GM12878 (cell line): ENCODE results near the gene GNB5. TPM values are rescaled to one million over a fixed set of nuclear protein-coding genes. Genes with fewer than 3 reads are reported as not detected.

Experiments used
- BCL3 ChIP-seq: IDR thresholded peaks from 2 replicates; pipeline ENCODE4 v1.6.1; 2011; ENCODE audit warnings: borderline replicate concordance, low read depth, mild to moderate bottlenecking, moderate library complexity, low read length; ENCODE audit not compliant: insufficient read depth, poor library complexity, severe bottlenecking
- BHLHE40 ChIP-seq, 2 experiments: fragments of 450-650 bp in 1 of 2; IDR thresholded peaks; 2 replicates each; pipeline ENCODE4 v1.6.1; 2011 to 2017; ENCODE audit warnings: low read depth in 2 of 2, borderline replicate concordance in 1 of 2, improper control_type of control experiment in 1 of 2, low read length in 1 of 2, mild to moderate bottlenecking in 1 of 2
- ETV6 ChIP-seq, 2 experiments: fragments of 450-650 bp in 1 of 2; IDR thresholded peaks in 1 of 2; conservative IDR thresholded peaks in 1 of 2; 2 replicates each; pipeline ENCODE4 v1.6.1; 2014; ENCODE audit warnings: antibody characterized with exemption in 1 of 2, borderline replicate concordance in 1 of 2, low read depth in 1 of 2, mild to moderate bottlenecking in 1 of 2, moderate library complexity in 1 of 2
- IKZF2 ChIP-seq, 2 experiments: fragments of 450-650 bp; IDR thresholded peaks; 2 replicates each; pipeline ENCODE4 v1.6.1; 2017; ENCODE audit warnings: mild to moderate bottlenecking in 2 of 2, moderate library complexity in 2 of 2
- IRF4 ChIP-seq: IDR thresholded peaks from 2 replicates; pipeline ENCODE4 v1.6.1; 2011; ENCODE audit warnings: low read depth, low read length
- JUND ChIP-seq: IDR thresholded peaks from 2 replicates; pipeline ENCODE4 v1.6.1; 2012; ENCODE audit warnings: low read depth, mild to moderate bottlenecking, low read length, improper control_type of control experiment, moderate library complexity
- KLF5 ChIP-seq: fragments of 450-650 bp; IDR thresholded peaks from 2 replicates; pipeline ENCODE4 v1.6.1; 2014; ENCODE audit warnings: mild to moderate bottlenecking; ENCODE audit not compliant: partially characterized antibody
- MEF2B ChIP-seq: fragments of 450-650 bp; IDR thresholded peaks from 2 replicates; pipeline ENCODE4 v1.6.1; 2018; ENCODE audit warnings: mild to moderate bottlenecking, moderate library complexity; ENCODE audit not compliant: partially characterized antibody, poor library complexity, severe bottlenecking
- PML ChIP-seq: IDR thresholded peaks from 2 replicates; pipeline ENCODE4 v1.6.1; 2012; ENCODE audit warnings: low read length, inconsistent platforms
- POLR2AphosphoS5 ChIP-seq: IDR thresholded peaks from 2 replicates; pipeline ENCODE4 v1.6.1; 2011; ENCODE audit warnings: mild to moderate bottlenecking, low read length, inconsistent platforms
- RB1 ChIP-seq: fragments of 450-650 bp; formaldehyde crosslinking; IDR thresholded peaks from 2 replicates; pipeline ENCODE4 v1.6.1; 2017; ENCODE audit warnings: mild to moderate bottlenecking, borderline replicate concordance
- REST ChIP-seq: IDR thresholded peaks from 2 replicates; pipeline ENCODE4 v1.6.1; 2012; ENCODE audit warnings: mild to moderate bottlenecking, low read depth, low read length
- SREBF1 ChIP-seq: IDR thresholded peaks from 2 replicates; pipeline ENCODE4 v1.6.1; 2012; ENCODE audit warnings: mild to moderate bottlenecking, low read length
- SUZ12 ChIP-seq: fragments of 200-600 bp; sonication (generic); IDR thresholded peaks from one replicate; pipeline ENCODE4 v1.6.1; 2018; ENCODE audit warnings: antibody characterized with exemption, mild to moderate bottlenecking; ENCODE audit not compliant: unreplicated experiment
- YBX1 ChIP-seq: fragments of 450-650 bp; IDR thresholded peaks from 2 replicates; pipeline ENCODE4 v1.6.1; 2016; ENCODE audit warnings: antibody characterized with exemption
- YY1 ChIP-seq: IDR thresholded peaks from 2 replicates; pipeline ENCODE4 v1.6.1; 2011; ENCODE audit warnings: low read depth, mild to moderate bottlenecking, low read length
- ZBED1 ChIP-seq: IDR thresholded peaks from 2 replicates; pipeline ENCODE4 v1.6.1; 2016; ENCODE audit warnings: borderline replicate concordance
- ZBTB33 ChIP-seq: fragments of 450-650 bp; IDR thresholded peaks from 2 replicates; pipeline ENCODE4 v1.6.1; 2017; ENCODE audit warnings: mild to moderate bottlenecking
- ZNF217 ChIP-seq: fragments of 450-650 bp; IDR thresholded peaks from 2 replicates; pipeline ENCODE4 v1.6.1; 2017; ENCODE audit warnings: antibody characterized with exemption, mild to moderate bottlenecking
- ZNF24 ChIP-seq: fragments of 450-650 bp; IDR thresholded peaks from 2 replicates; pipeline ENCODE4 v1.6.1; 2017; ENCODE audit warnings: antibody characterized with exemption, mild to moderate bottlenecking
- polyA plus RNA-seq, 11 experiments: library from polyadenylated mRNA; depleted of rRNA in 4 of 11; unstranded in 6 of 11; stranded (reverse) in 5 of 11; fragments of >200 nt; fragmentation: Nextera tagmentation in 4 of 11; fragmentation: Illumina TruSeq in 1 of 11; extraction: Ambion mirVana in 4 of 11; extraction: Trizol in 1 of 11; gene quantifications; 1 replicate in 1 of 11; 2 replicates in 10 of 11; pipeline versions ENCODE4 v1.2.1 to v1.2.3, GENCODE V29; 2011 to 2016; ENCODE audit warnings: inconsistent platforms in 2 of 11, missing spikeins in 2 of 11, low read depth in 1 of 11
- total RNA-seq, 4 experiments: library from RNA; depleted of rRNA in 3 of 4; stranded (reverse); fragments of >200 nt in 3 of 4; fragmentation: Illumina TruSeq in 1 of 4; extraction: Trizol in 1 of 4; gene quantifications; 2 replicates each; pipeline versions ENCODE4 v1.2.1 to v1.2.3, GENCODE V29; 2013 to 2021
- TF ChIP-seq, protein P1 (sequence below): fragments of 450-650 bp; IDR thresholded peaks from 2 replicates; pipeline ENCODE4 v1.6.1; 2017; ENCODE audit warnings: mild to moderate bottlenecking, low read depth, inconsistent platforms; ENCODE audit not compliant: poor library complexity, severe bottlenecking

GNB5 gene
- total and polyA plus RNA-seq, 10 of the 15 experiments (the other 5 are each of a cell fraction or from before 2014, with no cell fraction given), result 2.4 to 25.9 (median 15.2) TPM

DNA sequence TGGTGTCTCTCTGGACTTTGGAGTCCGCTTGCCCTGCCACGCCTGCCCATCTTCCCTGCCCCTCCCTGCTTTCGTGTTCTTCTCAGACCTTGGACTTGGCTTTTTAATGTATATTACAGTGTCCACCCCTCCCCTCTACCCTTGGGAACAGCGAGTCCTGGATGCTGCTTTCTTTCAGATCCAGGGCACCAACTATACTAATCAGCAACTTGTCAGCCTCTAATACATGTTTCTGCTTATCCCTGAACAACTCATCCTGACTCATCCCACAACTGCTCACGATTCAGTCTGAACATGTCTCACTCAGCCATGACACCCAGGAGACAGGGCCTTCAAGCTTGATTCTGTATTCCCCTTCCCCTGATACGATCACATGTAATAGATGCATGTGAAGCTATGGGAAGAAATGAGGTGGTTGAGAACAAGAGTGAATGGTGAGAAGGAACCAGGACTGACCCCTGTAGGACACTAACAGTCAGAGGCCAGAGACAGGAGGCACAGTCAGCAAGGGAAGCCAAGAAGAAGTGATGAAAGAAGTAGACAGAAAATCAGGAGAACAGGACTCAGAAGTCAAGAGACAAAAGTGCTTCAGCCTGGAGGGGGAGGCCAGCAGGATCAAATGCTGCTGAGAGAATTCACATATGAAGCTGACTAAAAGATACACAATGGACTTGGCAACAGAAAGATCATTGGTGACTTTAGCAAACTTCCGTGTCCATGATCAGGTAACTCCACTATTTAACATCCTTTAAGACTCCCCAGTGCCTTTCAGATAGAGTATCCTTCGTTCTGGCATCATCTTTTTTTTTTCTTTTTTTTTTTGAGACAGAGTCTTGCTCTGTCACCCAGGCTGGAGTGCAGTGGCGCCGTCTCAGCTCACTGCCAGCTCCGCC lies 114.1 kb downstream of the GNB5 start (continued):
- TF ChIP-seq SREBF1 (no peak), YBX1 (no peak), ETV6 (conservative IDR thresholded peaks at IDR 0.05 in 1 of 2, IDR thresholded peaks at IDR 0.05 in 1 of 2; ENCODE audit: borderline replicate concordance in 1 of 2, low read depth in 1 of 2) (no peak), ZNF24 (no peak), BCL3 (peak; percentile 77), REST (no peak), MEF2B (peak; percentile 49), YY1 (peak; percentile 47; the same call in 1 of the 2 replicates), RB1 (no peak), IRF4 (peak; percentile 74; the same call in 1 of the 2 replicates), ZNF217 (no peak), SUZ12 (no peak), ZBED1 (no peak), PML (no peak), POLR2AphosphoS5 (no peak), KLF5 (no peak), ZBTB33 (no peak), JUND (no peak), IKZF2 (IDR thresholded peaks at IDR 0.05) (no peak; a peak in 1 of 4 replicates), BHLHE40 (IDR thresholded peaks at IDR 0.05; ENCODE audit: borderline replicate concordance in 1 of 2, low read depth in 2 of 2, low read length in 1 of 2) (peak; percentile 20 to 32; a peak in 2 of 4 replicates)
- TF ChIP-seq, protein P1, sequence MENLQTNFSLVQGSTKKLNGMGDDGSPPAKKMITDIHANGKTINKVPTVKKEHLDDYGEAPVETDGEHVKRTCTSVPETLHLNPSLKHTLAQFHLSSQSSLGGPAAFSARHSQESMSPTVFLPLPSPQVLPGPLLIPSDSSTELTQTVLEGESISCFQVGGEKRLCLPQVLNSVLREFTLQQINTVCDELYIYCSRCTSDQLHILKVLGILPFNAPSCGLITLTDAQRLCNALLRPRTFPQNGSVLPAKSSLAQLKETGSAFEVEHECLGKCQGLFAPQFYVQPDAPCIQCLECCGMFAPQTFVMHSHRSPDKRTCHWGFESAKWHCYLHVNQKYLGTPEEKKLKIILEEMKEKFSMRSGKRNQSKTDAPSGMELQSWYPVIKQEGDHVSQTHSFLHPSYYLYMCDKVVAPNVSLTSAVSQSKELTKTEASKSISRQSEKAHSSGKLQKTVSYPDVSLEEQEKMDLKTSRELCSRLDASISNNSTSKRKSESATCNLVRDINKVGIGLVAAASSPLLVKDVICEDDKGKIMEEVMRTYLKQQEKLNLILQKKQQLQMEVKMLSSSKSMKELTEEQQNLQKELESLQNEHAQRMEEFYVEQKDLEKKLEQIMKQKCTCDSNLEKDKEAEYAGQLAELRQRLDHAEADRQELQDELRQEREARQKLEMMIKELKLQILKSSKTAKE, result no peak
